OCI-LY1 (cell line): ENCODE data around the gene ZFAND5.

Source experiments
- CTCF ChIP-seq: fragments of 200-600 bp; sonication (generic), shearing (Covaris generic); IDR thresholded peaks from 2 replicates; pipeline ENCODE4 v1.5.1; 2017; ENCODE audit warnings: mild to moderate bottlenecking, antibody characterized with exemption, low read length, moderate library complexity, mixed read lengths
- EZH2 ChIP-seq: fragments of 200-600 bp; sonication (generic), shearing (Covaris generic); IDR thresholded peaks from 2 replicates; pipeline ENCODE4 v1.8.0; 2017; ENCODE audit warnings: borderline replicate concordance, mixed run types, mild to moderate bottlenecking, antibody characterized with exemption, low read length, moderate library complexity, mixed read lengths

DNA sequence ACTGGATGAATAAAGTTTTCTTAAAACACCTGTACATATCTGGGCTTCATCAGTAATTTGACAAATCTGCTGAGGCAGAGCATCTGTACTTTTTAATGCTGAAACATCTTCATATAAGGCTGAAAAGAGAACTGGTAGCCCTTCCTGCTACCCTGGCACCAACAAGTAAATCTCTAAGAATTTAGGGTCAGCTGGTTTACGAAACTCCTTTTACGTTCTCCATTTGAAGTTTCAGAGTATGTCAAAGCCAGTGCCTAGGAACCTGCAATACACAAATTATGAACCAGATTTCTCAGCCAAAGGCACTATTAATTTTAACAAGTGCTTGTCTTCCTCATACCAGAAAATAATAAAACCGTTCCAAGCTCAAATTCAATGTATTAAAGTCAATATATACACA lies 3.8 kb downstream of the ZFAND5 start:
- TF ChIP-seq EZH2 (no peak), CTCF (no peak)
